NCI-H69 (cell line): Measurements from ENCODE around the gene COX7B2.

Experiments used
- DNase-seq: peaks from one replicate; lab custom pipeline; 2025; lab: John Stamatoyannopoulos, UW

Gene COX7B2

GRCh38 chr4:46715468-46715867, 193.6 kb downstream of the COX7B2 start:
- DNase-seq = no peak

- DNase-seq = no peak
These were observed 210.2 kb downstream of the COX7B2 start for GRCh38 chr4:46698891-46699290.
